Skeletal muscle cell (primary cell): ENCODE data around the gene IGDCC3.
A peak's percentile ranks its signal among the peaks of the same experiment; 100 is the strongest.

Source experiments
- DNase-seq: peaks from one replicate; pipeline ENCODE4 v3.0.0-alpha.2; 2010; ENCODE audit warnings: low read depth
- H3K4me3 ChIP-seq: 2 replicates; pipeline ENCODE4 v1.5.1; 2011; ENCODE audit warnings: low read depth, mild to moderate bottlenecking, control low read depth, low read length, moderate library complexity

Gene IGDCC3

DNA sequence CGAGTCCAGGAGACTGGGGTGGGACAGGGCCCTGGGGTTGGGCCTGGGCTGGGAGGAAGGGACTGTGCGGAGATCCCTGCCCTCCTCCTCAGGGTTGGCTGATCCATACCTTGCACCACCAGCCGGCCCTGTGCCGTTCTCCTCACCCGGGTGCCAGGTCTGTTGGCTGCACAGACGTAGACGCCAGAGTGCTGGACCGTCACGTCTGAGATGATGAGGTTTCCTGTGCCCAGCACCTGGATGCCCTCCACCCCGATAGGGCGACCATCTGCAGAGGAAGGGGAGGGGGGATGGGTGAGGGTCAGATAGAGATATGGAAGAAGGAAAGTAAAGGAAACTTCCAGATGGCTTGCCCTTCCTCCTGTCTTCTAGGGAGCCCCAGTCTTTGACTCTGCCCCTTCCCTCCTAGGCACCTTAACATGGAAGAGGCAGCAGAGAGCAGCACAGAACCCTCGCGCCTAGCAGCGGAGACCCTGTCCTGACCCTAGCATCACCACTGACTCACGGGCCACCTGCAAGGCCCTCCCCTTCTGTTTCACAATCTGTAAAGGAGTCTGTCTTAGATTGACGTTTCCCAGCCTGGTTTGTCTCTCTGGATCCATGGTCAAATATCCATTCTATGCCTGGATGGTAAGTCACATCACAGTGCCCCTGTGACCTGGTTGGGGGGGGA, 44.5 kb downstream of the IGDCC3 start:
- H3K4me3 ChIP-seq, result no peak overlapping the region

GRCh38 chr15:65332391-65333147, 45.2 kb downstream of the IGDCC3 start:
- no peak for DNase-seq
- H3K4me3 ChIP-seq, result no peak overlapping the region

More for the DNA sequence above, 44.5 kb downstream of the IGDCC3 start:
- no peak for DNase-seq

- H3K4me3 ChIP-seq, result no peak overlapping the region
- DNase-seq, result no peak
Observed at GRCh38 chr15:65331811-65332210, 46.0 kb downstream of the IGDCC3 start.

DNA sequence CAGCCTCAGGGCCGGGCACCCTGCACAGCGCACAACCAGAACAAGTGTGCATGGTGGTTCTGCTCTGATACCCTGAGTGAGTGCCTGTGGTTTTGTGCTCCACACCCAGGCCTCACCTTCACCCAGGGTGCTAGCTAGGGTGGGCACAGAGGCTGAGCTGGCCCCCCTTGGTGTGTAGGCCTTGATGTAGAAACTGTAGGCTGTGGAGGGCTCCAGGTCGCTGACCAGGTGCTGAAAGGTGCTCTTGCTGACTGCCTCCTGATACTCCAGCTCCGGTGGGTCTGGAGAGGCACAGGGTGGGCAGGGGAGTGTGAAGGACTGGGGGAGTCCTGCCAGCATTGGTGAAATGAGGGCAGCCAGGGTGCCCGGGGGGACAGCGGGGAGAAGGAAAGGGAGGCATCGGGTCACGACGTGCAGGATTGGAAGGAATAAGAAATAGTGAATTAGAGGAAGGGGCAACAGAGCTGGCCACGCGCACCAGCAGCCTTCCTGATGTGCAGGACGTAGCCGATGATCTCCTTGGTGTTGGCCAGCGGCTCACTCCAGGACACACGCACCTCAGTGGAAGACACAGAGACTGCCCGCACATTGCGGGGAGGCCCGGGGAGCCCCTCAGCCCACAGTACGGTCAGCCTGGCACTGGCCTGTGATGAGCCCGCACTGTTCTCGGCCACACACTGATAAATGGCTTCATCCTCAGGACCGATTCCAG, 46.7 kb downstream of the IGDCC3 start:
- H3K4me3 ChIP-seq, result no peak overlapping the region
- no peak for DNase-seq

GRCh38 chr15:65329984-65330735, 47.6 kb downstream of the IGDCC3 start:
- no peak overlapping the region for H3K4me3 ChIP-seq
- DNase-seq, result no peak

- no peak overlapping the region for H3K4me3 ChIP-seq
Observed at GRCh38 chr15:65329288-65329983, 48.4 kb downstream of the IGDCC3 start.

DNA sequence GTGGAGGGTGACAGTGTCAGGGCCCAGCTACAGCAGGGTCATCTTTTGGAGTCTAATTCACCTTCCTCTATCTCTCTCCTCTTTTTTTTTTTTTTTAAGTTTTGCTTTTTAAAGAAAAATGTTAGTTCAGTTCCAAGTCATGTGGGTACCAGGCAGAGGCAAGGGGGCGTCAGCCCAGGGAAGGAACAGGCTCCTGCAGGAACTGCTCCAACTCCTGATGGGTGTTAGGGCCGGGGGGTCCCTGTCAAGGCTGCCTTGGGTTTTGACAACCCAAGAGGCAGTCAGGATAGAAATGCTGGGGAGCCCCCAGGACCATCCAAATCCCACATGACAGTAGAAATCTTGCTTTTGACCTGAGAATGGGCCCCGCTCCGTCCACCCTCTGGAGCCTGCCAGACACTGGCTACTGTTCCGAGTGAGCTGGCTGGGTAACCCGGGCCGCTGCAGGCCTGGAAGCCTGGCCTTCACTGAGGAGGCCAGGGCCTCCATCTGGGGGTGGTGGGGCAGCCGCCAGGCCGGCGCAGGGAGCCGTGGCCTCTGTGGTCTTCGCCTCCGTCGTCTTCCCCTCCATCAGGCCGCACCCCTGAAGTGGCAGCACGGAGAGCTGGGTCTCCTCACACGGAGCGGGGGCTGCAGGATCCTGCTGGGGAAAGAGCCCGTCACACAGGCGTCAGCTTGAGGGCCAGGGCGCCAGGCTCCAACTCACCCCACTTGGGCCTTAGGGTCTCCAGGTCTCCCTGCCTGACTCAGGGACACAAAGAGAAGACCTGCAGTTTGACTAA, 49.1 kb downstream of the IGDCC3 start:
- no peak overlapping the region for H3K4me3 ChIP-seq
- no peak for DNase-seq

More at GRCh38 chr15:65329288-65329983, 48.4 kb downstream of the IGDCC3 start:
- no peak for DNase-seq

DNA sequence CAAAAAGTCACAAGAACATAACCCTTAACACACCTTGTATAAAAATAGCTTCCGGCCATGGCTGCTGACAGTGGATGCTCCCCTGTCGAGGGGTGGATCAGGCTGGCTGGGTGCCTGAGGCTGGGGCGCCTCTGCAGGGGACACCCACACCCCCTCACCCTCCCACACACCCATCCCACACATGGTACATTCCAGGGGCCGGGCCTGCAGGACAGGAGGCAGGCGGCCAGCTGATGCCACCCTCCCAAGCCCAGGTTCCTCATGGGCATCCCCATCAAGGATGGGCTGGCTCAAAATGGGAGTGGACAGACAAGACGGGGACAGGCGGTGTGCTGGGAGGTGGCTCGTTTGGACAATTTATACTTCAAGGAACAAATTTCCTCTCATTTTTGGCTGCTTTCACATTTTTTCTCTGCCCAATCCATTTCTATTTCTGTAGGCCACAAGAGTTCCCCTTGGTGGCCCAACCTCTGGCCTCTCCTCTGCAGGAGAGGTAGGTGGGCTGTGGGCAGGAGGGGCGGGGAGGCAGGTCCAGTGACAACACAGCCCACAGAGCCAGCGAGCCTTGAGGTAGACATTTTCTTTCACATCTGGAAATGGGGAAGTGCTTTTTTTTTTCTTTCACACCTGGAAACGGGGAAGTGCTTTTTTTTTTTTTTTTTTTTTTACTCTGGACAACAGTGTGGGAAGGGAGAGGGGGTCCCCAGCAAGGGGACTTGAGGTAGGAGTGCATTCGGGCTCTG, 50.0 kb downstream of the IGDCC3 start:
- H3K4me3 ChIP-seq, result no peak overlapping the region
- DNase-seq, result no peak

- H3K4me3 ChIP-seq, result no peak overlapping the region
- no peak for DNase-seq
Observed at GRCh38 chr15:65326818-65327217, 51.0 kb downstream of the IGDCC3 start.

DNA sequence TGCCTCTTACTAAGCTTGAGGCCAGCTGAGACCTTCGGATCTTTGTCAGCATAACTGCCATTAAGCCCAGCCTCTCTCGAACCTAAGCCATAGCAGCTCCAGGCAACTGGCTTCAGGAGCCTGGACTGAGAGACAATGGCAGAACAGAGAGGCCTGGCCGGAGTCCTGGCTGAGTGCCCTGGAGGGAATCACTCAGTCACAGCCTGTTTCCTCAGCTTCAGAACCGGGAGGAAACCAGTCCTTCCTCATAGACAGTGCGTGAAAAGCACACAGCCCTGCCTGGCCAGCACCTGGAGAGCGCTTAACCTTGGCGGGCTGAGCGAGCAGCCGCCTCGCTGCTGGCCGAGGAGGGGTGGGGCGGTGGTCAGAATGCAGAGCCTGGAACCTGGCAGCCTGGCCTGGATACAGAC, 51.7 kb downstream of the IGDCC3 start:
- H3K4me3 ChIP-seq, result no peak overlapping the region
- DNase-seq, result no peak

GRCh38 chr15:65323071-65323511, 54.7 kb downstream of the IGDCC3 start:
- H3K4me3 ChIP-seq, result no peak overlapping the region
- peak; percentile 46 for DNase-seq

DNA sequence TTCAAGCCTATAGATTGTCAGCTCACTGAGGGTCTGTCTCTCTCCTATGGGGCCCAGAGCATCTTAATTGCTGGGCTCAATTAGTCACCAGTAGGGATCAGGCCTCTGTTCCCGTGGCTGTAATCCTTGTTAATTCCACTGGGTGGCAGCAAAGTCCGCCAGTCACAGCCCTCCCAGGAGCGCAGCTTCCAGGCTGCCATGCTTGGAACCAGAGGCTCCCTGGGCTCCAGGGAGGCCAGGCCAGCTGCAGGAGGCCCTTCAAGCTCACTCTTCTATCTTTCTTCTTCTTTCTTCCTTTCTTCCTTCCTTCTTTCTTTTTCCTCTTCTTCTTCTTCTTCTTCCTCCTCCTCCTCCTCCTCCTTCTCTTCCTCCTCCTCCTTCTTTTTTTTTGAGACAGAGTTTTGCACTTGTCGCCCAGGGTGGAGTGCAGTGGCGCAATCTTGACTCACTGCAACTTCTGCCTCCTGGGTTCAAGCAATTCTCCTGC, 58.9 kb downstream of the IGDCC3 start:
- no peak for DNase-seq

DNA sequence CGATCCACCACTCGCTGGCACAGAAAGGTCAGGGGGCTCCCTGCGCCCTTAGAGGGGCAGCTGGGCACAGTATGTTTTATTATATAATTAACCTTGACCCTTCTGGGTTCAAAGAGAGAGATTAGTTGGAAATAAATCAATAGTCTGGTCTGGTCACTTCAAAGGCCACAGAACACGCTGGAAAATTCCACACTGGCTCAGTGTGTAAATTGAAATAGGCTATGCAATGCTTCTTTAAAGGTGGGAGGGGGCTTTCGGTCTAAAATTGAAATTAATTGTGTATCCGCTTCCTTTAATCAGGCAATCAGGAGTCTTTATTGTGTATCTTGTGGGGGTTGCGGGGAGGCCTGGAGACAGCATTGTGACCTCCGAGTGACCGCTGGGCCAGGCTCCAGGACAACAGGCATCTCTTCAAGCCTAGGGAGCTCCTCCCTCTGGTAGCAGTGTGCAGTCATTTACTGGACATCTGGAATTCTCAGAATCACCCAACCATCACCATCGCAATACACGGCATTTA, 65.3 kb downstream of the IGDCC3 start:
- no peak for DNase-seq

More for the DNA sequence above, 58.9 kb downstream of the IGDCC3 start:
- H3K4me3 ChIP-seq, result no peak overlapping the region

DNA sequence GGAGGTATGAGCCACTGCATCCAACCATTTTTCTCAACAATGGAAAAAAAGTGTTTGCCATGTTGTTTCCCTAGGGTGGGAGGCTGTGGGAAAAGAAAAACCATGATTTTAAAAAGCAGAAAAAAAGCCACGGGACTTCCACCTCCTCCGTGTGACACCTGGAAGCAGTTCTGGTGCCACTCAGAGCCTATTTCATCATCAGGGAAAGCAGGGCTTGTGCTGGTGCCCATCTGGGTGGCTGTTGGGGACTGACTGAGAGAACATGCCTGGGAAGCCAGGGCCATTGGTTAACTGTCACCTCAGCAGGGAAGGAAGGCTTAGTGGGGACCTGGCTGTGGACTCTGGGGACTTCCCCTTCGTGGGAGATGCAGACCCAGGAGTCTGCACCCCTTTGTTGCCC, 66.0 kb downstream of the IGDCC3 start:
- no peak overlapping the region for H3K4me3 ChIP-seq
- no peak for DNase-seq

More for the DNA sequence above, 65.3 kb downstream of the IGDCC3 start:
- H3K4me3 ChIP-seq, result no peak overlapping the region

- DNase-seq, result no peak
- H3K4me3 ChIP-seq, result no peak overlapping the region
Observed at GRCh38 chr15:65310431-65311137, 67.2 kb downstream of the IGDCC3 start.

GRCh38 chr15:65309882-65310418, 67.9 kb downstream of the IGDCC3 start:
- no peak for DNase-seq
- H3K4me3 ChIP-seq, result no peak overlapping the region
